HG02870 (cell line): ENCODE data around the gene TSEN34.
A peak's percentile ranks its signal among the peaks of the same experiment; 100 is the strongest.
"Not testable (repeated sequence)": the region's sequence is repeated elsewhere in the genome, so short reads cannot be mapped to it uniquely, and the experiment has no call there.

ENCODE experiments used
- ATAC-seq: cut with Tn5 transposase; IDR thresholded peaks from one replicate; pipeline ENCODE4 v1.9.1; 2021; ENCODE audit warnings: mild to moderate bottlenecking, moderate library complexity; ENCODE audit not compliant: unreplicated experiment

The TSEN34 gene

DNA sequence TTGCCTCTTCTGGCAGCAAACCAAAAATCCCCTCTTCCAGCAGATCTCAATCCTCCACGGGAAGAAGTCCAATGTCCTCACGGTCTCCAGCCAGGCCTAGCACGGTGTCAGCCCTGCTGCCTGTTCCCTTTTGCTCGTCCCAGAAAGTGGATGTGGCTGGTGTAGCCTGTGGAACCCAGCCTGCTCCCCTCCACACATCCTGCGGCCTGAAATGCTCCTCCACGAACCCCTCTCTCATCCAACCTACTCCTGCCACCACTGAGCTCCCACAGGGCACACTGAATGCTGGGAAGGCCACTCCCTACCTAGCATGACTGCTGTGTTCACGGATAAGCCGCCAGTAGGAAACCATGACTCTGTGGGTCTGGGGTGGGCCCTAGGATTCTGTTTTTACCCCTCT is 4.8 kb upstream of the TSEN34 start:
- ATAC-seq = no peak

DNA sequence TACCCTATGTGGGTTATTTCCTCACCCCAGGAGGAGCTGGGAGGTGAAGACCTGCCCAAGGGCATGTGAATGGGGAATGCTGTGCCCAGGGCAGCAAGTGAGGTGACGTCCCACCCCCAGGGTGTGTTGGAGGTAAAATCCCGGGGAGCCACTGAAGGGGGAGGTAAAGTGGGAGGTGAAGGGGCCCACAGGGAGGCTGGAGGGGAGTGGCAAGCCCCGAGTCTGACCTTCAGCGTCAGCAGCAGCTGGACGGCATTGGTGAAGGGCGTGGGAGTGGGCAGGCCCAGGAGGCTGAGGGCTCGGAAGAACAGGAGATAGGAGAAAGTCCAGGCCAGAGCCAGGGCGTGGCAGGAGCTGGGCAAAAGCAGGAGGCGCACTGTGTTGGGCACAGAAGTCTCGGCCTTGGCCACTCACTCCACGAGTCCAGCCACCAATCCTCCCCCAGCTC is 4.2 kb upstream of the TSEN34 start:
- no peak for ATAC-seq

DNA sequence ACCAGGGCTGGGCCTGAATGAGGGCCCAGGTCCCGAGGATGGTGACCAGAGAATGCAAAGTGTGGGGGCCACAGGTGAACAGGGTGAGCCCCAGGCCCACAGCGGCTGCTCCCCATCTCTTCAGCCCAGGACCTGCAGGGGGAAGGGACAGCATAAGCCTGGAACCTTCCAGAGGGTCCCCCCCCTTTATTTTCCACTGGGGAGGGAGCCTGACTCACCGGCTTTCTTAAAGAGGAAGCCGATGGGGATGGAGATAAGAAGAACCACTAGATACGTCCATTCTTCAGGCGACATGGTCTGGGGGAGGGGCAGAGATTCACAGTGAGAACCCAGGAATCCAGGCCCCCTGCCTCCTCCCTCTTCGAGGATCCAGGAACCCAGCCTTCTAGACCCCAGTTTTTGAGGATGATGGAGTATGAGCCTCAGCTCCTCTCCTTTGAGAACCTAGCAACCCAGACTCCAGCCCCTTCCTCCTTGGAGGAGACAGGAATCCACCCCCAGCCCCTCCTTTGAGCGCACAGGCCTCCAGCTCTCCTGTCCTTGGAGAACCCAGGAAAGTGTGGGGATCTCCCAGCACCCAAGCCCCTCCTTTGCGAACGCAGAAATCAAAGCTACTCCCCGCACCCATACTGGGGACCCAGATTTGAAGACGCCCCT is 2.8 kb upstream of the TSEN34 start:
- no peak for ATAC-seq

DNA sequence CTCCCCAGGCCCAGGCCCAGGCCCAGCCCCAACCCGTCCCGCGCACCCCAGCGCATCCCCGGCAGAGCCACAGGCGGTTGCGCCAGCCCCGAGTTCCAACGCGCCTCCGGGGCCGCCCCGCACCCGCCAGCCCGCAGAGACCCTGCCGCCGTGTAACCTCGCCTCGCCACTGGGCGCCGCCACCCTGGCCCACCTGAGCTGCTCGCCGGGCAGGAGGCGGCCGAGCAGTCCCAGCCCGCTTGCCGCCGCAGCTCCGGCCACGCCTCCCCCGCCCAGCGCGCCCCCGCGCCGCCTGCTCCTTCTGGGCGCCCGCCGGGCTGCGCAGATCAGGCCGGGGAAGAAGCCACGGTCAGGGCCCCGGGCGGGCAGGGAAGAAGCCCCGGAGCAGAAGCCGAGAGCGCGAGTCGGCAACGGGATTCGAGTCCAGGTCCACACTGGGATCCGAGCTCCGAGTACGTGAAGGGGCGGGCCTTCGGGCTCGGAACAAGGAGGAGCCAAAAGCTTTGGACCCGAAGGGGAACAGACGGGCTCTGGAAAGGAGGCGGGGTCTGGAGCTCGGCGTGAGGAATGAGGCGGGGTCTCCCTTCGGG is 1.9 kb upstream of the TSEN34 start, which contains the start of gene MBOAT7:
TSS of gene MBOAT7 (minus strand) at position 436 of the 590 bp plus-strand sequence. CDS start 1,072 bp downstream, outside the sequence.
- ATAC-seq = peak; percentile 8

DNA sequence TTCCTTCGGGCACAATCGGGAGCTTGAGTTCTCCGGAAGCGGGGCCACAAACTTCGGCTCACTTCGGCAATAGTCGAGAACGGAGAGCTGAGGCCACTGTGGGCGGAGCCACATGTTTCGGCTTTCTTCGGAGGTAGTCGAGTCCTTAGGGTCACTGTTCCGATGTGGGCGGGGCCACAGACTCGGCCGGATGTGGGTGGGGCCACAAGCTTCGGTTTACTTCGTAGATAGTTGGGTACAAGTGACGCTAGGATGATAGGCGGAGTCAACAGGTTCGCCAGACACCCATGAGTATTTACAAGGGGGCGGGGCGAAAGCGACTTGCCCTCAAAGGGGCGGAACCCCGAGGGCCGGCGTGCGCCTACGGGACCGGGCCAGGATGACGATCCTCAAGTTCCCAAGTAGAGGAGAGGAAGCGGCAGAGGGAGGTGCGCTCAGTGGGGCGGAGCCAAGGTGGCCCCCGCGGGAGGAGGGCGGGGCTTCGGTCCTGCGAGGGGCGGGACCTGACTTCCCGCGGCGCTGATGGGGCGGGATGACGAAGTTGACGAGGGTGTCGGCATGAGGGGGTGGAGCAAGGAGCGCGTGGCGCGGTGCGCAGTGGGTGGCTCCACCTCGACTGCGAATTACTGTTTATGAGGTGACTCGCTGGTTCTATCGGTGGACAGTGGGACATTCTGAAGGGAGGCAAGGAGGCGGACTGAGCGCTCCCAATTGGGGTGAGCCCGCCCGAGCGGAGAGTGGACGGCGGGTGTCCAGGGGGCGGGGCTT is 1.2 kb upstream of the TSEN34 start:
- peak; percentile 41 for ATAC-seq

DNA sequence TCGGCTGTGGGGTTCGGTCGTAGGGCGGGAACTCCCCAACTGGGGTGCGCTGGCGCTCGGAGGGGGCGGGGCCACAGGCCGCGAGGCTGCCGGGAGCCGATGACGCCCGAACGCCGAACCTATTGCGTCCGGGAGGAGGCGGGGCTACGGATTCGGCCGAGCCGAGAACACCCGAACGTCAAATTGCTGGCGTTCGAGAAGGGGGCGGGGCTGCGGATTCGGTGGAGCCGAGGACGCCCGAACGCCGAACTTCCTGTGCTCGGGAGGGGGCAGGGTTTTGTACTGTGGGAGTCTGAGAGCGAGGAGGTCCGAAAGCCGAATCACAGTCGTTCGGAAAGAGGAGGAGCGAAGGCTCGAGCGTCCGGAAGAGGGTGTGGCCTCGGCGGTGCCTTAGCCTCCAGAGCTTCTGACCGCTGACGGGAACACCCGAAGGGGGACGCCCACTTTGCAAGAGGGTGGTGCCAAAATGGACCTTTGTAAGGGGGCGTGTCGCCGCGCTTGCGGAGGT is 551 bp upstream of the TSEN34 start:
- ATAC-seq = peak; percentile 42

DNA sequence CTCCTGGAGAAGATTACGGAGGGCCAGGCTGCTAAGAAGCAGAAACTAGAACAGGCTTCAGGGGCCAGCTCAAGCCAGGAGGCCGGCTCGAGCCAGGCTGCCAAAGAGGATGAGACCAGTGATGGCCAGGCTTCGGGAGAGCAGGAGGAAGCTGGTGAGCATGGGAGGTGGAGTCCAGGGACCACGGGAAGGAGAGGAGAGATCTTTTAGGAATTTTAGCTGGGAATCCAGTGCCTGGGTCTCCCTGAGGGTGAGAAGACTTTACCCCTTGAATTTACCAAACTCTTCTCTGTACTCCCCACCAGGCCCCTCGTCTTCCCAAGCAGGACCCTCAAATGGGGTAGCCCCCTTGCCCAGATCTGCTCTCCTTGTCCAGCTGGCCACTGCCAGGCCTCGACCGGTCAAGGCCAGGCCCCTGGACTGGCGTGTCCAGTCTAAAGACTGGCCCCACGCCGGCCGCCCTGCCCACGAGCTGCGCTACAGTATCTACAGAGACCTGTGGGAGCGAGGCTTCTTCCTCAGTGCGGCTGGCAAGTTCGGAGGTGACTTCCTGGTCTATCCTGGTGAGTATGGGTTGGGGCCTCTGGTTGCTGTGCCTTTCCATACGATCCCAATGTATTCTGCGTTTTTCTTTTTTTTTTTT is 824 bp downstream of the TSEN34 start:
- ATAC-seq = no peak

DNA sequence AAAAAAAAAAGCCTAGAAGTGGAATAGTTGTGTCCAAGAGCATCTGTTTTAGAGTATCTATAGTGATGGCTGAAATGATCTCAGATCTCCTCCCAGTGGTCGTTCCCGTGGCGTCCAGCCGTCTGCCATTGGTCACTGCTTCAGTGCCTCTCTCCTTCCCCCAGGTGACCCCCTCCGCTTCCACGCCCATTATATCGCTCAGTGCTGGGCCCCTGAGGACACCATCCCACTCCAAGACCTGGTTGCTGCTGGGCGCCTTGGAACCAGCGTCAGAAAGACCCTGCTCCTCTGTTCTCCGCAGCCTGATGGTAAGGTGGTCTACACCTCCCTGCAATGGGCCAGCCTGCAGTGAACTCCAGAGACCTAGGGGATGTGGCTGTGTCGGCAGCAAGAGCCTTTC is 1.9 kb downstream of the TSEN34 start:
- no peak for ATAC-seq

DNA sequence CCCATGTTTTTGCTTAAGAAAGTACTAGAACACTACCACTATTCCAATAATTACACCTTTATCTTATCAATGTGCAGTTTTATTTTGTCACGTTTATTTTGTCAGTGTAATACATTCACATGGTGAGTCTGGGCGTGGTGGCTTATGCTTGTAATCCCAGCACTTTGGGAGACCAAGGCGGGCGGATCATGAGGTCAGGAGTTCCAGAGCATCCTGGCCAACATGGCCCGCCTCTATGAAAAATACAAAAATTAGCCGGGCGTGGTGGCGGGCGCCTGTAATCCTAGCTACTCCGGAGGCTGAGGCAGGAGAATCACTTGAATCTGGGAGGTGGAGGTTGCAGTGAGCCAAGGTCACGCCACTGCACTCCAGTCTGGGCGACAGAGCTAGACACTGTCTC is 3.4 kb downstream of the TSEN34 start:
- ATAC-seq = not testable (repeated sequence)

DNA sequence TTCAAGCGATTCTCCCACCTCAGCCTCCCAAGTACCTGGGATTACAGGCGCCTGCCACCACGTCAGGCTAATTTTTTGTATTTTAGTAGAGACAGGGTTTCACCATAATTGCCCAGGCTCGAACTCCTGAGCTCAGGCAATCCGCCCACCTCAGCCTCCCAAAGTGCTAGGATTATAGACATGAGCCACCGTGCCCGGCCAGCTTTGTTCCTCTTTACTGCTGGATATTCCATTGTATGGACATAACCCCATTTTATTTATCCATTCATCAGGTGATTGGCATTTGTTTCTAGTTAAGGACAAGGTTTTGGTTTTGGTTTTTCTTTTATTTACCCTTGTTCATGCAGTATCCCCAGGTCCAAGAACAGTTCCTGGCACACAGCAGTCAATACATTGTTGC is 5.4 kb downstream of the TSEN34 start:
- no peak for ATAC-seq

DNA sequence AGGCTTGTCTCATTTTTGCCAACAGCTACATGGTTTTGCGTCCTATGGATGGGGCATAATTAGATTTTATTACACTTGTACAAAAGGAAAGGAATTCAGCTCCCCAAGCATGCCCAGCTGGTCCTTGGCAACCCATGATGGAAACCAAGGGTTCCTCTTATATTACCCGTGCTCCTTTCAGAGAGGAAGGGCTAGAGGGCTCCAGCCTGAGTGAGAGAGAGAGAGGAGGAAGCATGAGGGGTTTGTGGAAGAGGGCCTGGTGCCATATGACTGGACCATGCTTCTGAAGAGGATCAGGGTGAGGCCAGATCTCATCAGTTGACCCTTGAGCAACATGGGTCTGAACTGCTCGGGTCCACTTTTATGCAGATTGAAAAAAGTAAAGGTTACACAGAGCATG is 6.0 kb downstream of the TSEN34 start:
- ATAC-seq = no peak

DNA sequence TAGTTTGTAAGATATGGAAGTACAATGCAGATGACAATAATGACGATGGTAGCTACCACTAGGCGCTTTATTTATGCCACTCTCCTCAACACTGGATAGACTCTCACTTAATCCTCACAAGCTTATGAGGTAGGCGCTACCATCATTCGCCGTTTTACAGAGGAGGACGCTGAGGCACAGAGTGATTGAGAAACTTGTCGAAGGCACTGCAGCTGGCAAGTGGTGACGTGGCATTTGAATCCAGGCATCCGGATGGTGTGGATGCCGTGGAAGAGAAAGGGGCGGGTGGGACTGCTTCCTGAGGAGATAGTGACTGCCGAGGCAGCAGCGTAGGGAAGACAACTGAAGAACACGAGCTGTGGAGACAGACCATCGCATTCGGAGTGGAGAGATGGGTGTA is 8.3 kb downstream of the TSEN34 start:
- no peak for ATAC-seq

DNA sequence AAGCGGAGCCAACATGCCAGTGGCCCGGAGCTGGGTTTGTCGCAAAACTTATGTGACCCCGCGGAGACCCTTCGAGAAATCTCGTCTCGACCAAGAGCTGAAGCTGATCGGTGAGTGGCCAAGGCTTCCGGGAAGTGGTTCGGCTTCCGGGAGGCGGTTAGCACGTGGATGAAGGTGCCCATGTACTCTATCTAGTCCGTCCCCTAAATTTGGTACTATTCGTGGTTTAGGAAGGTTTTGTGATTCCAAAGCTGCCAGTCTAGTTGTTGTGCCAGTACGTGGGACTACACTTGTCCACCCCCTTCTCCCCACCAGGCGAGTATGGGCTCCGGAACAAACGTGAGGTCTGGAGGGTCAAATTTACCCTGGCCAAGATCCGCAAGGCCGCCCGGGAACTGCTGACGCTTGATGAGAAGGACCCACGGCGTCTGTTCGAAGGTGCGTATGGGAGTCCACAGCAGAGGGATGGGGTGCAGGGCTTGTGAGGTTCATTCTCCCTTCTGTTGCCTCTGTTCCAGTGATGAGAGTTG is 10.1 kb downstream of the TSEN34 start:
- ATAC-seq = no peak

DNA sequence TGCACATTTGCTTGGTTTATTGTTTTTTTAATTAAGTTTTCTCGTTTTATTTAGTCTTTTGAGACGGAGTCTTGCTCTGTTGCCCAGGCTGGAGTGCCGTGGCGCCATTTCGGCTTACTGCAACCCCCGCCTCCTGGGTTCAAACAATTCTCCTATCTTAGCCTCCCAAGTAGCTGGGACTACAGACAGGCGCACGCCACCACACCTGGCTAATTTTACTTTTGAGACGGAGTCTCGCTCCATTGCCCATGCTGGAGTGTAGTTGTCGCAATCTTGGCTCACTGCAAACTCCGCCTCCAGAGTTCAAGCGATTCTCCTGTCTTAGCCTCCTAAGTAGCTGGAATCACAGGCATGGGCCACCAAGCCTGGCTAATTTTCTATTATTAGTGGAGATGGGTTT is 10.9 kb downstream of the TSEN34 start:
- no peak for ATAC-seq

DNA sequence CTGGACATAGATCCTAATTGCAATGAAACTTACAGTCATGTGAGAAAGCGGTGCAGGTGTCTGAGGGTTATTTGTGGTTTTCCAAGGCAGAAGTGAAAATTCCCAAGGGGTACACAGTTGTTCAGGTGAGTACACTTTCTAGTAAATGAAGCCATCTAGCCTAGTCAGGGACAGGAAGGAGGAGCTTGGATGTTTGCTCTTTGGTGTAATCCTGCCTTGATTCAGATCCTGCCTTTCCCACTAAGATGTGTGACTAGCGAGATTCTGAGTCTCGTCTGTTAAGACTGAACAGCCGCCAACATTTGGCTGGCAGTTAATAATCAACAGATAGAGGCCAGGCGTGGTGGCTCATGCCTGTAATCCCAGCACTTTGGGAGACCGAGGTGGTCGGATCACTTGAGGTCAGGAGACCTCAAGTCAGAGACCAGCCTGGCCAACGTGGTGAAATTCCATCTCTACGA is 12.1 kb downstream of the TSEN34 start:
- ATAC-seq = no peak

DNA sequence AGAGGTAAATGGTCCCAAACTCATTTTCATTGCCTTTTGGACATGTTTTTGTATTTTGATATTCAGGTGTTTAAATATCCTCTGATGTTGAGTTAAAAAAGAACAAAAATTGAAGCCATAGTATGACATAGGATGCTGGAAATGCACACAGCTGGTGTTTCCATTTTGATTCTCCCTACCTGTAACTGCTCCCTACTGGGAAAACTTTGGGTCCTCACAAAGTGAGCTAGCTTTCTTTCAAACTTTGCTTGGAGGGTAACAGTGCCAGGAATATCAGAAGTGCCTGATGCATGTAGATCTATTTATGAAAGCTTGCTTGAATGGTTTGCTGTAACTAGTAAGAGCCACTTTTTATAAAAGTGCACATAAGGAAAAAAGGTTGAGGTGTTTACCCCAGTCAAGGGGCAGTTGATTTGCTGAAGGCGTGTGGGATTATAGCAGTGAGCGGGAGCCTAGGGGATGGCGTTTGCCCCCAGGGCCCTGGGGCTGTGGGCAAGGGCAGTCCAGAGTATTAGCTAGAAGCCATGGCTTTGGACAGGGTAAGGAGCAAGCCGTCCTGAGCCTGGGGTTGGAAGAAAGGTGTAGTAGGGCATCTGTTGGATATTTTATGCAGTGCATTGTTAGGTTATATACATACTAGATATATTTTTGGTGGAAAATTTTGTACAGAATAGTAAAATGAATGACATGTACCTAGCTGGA is 13.8 kb downstream of the TSEN34 start:
- ATAC-seq = no peak

DNA sequence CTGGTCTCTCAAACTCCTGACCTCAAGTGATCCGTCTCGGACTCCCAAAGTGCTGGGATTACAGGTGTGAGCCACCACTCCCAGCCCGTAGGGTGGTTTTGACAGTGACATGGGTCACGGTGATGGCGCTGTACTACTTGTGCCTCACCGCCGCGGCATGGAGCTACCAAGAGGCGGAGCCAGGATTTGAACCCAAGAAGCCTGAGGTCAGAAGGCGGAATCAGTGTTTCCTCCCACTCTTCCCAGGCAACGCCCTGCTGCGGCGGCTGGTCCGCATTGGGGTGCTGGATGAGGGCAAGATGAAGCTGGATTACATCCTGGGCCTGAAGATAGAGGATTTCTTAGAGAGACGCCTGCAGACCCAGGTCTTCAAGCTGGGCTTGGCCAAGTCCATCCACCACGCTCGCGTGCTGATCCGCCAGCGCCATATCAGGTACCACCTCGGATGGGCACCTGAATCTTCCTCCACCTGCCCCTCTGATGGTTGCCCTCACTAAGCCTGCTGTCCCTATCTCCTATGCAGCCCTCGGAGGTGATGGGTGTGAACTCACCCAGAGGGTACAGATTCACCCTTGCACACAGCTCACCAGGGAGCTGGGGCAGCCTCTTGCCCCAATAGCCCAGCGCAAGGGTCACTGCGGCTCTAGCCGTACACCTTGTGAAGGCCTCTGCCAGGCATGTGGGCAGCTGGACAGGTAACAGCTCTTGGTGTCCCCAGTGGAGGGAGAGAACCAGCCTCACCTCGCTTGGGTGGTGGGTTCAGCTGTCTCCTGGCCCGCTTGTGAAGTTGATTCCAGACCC is 15.1 kb downstream of the TSEN34 start:
- no peak for ATAC-seq

DNA sequence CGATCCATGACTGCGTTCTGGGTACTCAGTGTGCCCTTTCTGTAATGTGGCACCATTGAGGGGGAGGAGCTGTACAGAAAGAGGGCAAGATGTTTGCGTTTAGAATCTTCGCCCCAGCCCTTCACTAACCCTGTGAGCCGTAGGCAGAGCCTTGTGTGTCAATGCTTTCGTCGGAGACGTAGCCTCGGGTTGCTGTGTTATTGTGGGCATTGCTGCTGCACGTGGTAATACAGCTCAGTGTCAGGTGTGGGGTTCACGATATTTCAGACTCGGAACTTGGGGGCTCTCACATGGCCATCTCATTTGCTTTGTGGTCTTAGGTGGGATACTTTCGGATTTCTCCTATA is 15.7 kb downstream of the TSEN34 start:
- ATAC-seq = no peak

DNA sequence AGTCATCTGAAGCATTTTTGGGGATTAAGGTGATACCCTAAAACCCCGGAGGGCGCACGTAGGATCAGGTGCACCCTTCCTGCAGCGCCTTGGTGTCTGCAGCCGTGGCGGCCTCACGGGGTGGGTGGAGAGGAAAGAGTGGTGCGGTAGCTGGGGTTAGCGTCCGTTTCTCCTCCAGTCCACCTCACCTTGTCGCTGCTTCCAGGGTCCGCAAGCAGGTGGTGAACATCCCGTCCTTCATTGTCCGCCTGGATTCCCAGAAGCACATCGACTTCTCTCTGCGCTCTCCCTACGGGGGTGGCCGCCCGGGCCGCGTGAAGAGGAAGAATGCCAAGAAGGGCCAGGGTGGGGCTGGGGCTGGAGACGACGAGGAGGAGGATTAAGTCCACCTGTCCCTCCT is 16.1 kb downstream of the TSEN34 start:
- ATAC-seq = not testable (repeated sequence)

DNA sequence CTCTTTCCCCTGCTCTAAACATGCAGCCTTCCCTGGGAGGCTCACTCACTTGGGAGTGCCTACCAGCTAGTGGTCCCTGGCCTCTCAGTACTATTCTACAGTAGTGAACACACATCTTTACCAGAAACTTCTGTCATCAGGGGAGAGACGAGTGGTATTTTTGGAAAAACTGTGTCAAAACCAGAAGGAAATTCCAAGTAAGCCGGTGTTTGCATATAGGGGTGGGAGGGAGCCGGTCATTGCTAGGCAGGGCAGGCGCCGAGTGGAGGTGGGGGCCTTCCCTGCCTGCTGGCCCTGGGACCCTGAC is 16.5 kb downstream of the TSEN34 start:
- no peak for ATAC-seq
